ENCODE measurements around the gene GRXCR1. TPM values are rescaled to one million over a fixed set of nuclear protein-coding genes. Genes with fewer than 3 reads are reported as not detected.

The GRXCR1 gene
- total RNA-seq, 1 donor from 2014 or later, result not detected

DNA sequence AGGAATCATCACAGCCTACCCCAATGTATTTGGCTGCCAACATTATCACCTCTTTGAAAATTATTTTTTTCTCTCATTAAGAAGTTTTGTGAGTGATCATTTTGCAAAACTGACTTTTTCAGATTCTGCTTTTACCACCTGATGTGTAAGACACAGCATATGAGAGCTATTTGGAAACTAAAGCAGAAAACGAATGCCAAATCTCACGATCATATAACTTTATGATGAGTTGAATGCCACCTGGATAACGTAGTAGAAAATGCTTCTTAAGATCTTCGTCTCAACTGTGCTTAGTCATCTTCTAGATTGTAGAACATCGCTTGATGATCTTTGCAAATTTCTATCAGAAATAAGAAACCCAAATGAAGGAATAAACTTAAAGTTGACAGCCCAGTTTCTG is 21.3 kb upstream of the GRXCR1 start:
- no peaks in the 10 kb centered on the region for H3K4me1 ChIP-seq

GRCh38 chr4:42871671-42872290 is 20.7 kb upstream of the GRXCR1 start:
- Mint-ChIP-seq H3K27ac (no peak overlapping the region), H3K27me3 (ENCODE audit: insufficient read depth, low read depth) (peaks cover under 1% of the 10 kb centered on the region), H3K4me3 (no peak overlapping the region), H3K36me3 (no peaks in the 10 kb centered on the region), H3K4me1 (peaks cover 9% of the 10 kb centered on the region), H3K9me3 (no peaks in the 10 kb centered on the region)
- TF ChIP-seq EZH2 (IDR thresholded peaks at IDR 0.05) (no peak), EZH2phosphoT487 (IDR thresholded peaks at IDR 0.05) (no peak), CTCF (IDR thresholded peaks at IDR 0.05) (no peak)
- Histone ChIP-seq H3K79me2 (ENCODE audit: low read depth) (no peaks in the 10 kb centered on the region), H3K4me3 (no peak overlapping the region), H3F3A (ENCODE audit: low read depth) (no peaks in the 10 kb centered on the region), H3K4me2 (no peak overlapping the region), H3K4me1 (no peaks in the 10 kb centered on the region), H2AFZ (replicated peaks) (peak overlapping the region; percentile 63), H3K27ac (no peak overlapping the region), H3K9ac (no peak overlapping the region), H3K36me3 (no peaks in the 10 kb centered on the region), H3K27me3 (no peaks in the 10 kb centered on the region), H4K20me1 (ENCODE audit: low read depth) (no peaks in the 10 kb centered on the region), H3K9me3 (ENCODE audit: low read depth) (no peaks in the 10 kb centered on the region)
- no peak for DNase-seq (ENCODE audit: low spot score)

More for the DNA sequence above, 21.3 kb upstream of the GRXCR1 start:
- Histone ChIP-seq H4K20me1 (ENCODE audit: low read depth) (no peaks in the 10 kb centered on the region), H3K9ac (no peak overlapping the region), H3K27me3 (no peaks in the 10 kb centered on the region), H3K4me3 (no peak overlapping the region), H3K27ac (no peak overlapping the region), H3K4me2 (no peak overlapping the region), H3F3A (ENCODE audit: low read depth) (no peaks in the 10 kb centered on the region), H3K36me3 (no peaks in the 10 kb centered on the region), H3K79me2 (ENCODE audit: low read depth) (no peaks in the 10 kb centered on the region), H2AFZ (replicated peaks) (peak overlapping the region; percentile 63), H3K9me3 (ENCODE audit: low read depth) (no peaks in the 10 kb centered on the region)
- Mint-ChIP-seq H3K36me3 (no peaks in the 10 kb centered on the region), H3K4me3 (no peak overlapping the region), H3K27me3 (ENCODE audit: insufficient read depth, low read depth) (peaks cover 2% of the 10 kb centered on the region), H3K27ac (no peak overlapping the region), H3K9me3 (no peaks in the 10 kb centered on the region), H3K4me1 (peaks cover 9% of the 10 kb centered on the region)
- DNase-seq (ENCODE audit: low spot score), result no peak
- no peak for TF ChIP-seq EZH2 (IDR thresholded peaks at IDR 0.05)
- TF ChIP-seq EZH2phosphoT487 (IDR thresholded peaks at IDR 0.05), result no peak
- no peak for TF ChIP-seq CTCF (IDR thresholded peaks at IDR 0.05)

- TF ChIP-seq CTCF (IDR thresholded peaks at IDR 0.05) (no peak), EZH2phosphoT487 (IDR thresholded peaks at IDR 0.05) (no peak), EZH2 (IDR thresholded peaks at IDR 0.05) (no peak)
- DNase-seq (ENCODE audit: low spot score), result no peak
- Histone ChIP-seq H3K27me3 (peaks cover 5% of the 10 kb centered on the region), H3K9me3 (ENCODE audit: low read depth) (no peaks in the 10 kb centered on the region), H2AFZ (replicated peaks) (no peak overlapping the region), H3K36me3 (no peaks in the 10 kb centered on the region), H3K9ac (no peak overlapping the region), H4K20me1 (ENCODE audit: low read depth) (no peaks in the 10 kb centered on the region), H3K79me2 (ENCODE audit: low read depth) (no peaks in the 10 kb centered on the region), H3K4me1 (no peaks in the 10 kb centered on the region), H3F3A (ENCODE audit: low read depth) (no peaks in the 10 kb centered on the region), H3K27ac (no peak overlapping the region), H3K4me2 (no peak overlapping the region), H3K4me3 (no peak overlapping the region)
- no peaks in the 10 kb centered on the region for H3K27me3 Mint-ChIP-seq (ENCODE audit: insufficient read depth, low read depth)
- no peak overlapping the region for H3K4me3 Mint-ChIP-seq
- no peaks in the 10 kb centered on the region for H3K4me1 Mint-ChIP-seq
- no peak overlapping the region for H3K27ac Mint-ChIP-seq
- H3K36me3 Mint-ChIP-seq, result no peaks in the 10 kb centered on the region
- H3K9me3 Mint-ChIP-seq, result no peaks in the 10 kb centered on the region
These were observed 13.7 kb upstream of the GRXCR1 start for GRCh38 chr4:42878863-42879262.

All from neural progenitor cell (in vitro differentiated cells).